DMS 273 treated with DMSO at 0.1 percent for 48 hours (cell line): Measurements from ENCODE around the gene STARD10.

Experiments used
- DNase-seq: peaks from one replicate; lab custom pipeline; 2025; lab: John Stamatoyannopoulos, UW

Gene STARD10

DNA sequence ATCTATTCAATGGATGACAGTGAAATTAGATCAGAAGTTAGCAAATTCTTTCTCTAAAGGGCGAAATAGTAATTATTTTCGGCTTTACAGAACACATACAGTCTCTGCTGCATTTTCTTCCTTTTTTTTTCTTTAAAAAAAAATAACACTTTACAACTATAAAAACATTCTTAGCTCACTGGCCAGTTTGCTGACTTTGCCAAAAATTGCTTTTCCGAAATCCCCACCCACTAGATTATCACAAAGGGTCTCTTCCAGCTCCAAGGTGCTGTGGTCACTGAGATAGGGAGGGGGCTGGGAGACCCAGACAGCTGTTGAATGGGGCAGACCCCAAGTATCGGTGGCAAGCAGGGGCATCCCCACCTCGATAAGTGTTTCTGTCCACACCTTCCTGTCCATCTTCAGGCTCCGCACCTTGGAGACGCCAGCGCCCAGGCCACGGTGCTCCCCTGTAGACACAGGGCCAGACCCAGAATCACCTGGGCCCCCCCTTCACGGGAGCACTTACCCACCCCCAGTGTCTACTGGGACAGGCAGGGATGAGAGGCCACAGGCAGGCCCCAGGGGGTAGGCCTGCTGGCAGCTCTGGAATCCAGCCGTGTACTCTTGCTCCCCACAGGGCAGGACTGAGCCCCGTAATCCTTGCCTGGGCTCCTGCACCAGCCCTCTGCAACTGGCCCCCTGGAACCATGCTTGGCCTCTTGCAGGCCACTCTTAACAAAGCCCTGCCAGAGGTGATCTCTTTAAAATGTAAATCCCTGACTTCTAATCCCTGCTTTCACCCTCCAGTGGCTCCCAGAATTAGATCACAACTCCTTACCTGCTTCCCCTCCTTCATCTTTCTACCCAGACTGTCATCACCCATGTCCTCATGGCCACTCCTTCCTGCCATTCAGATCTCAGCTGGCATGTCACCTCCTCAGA is 88.1 kb downstream of the STARD10 start:
- no peak for DNase-seq

DNA sequence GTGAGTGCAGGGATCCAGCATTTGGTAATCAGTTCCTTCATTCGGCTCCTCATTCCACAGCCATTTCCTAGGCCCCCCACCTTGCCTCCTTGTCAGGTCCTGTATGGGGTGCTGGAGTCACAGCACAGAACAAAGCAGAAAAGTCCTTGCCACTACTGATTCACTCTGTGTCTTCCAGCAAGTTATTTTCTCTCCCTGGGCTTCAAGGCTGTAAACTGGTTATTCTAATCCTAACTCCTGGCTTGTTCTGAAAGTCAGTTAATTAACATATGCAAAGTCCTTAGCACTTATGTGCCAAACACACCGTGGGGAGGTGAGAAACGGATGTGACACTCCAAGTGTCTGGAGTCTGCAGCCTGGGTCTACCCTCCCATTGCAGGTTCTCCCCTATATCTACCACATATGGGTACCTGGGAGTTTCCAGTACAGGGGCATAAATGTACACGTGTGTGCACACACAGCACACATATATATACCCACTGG is 89.0 kb downstream of the STARD10 start:
- DNase-seq, result no peak
